ENCODE results near the gene NEURL1.
"Not testable (repeated sequence)": the region's sequence is repeated elsewhere in the genome, so short reads cannot be mapped to it uniquely, and the experiment has no call there.

NEURL1 gene

DNA sequence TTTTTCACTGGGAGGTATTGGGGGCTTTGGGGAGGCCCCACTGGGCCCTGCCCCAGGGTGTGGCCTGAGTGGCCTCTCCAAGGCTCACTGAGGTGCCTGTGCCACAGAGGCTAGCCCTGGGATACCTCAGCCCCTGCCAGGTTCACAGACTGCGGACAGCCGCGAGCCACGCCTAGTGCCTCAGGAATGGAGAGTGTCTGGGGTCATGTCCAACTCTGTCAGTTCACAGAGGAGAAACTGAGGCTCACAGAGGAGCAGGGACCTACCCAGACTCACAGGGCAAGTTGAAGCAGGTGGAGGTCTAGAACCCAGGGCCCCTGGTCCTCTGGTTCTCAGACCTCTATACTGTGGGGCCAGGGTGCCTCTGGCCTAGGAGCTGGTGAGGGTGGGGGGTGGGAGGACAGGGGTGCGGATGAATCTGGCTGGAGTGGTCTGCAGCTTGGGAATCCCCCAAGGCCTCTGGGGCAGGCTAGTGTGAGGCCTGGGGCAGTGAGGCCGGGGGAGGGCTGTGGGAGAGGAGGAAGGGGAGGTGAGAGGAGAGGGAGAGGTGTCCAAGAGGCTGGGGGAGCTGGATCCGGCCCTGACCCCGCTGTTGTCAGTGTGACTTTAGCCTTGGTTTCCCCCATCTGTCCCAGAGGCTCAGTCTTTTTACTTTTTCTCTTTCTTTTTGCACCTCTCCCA lies 20.0 kb downstream of the NEURL1 start:
- TF ChIP-seq, protein P1, sequence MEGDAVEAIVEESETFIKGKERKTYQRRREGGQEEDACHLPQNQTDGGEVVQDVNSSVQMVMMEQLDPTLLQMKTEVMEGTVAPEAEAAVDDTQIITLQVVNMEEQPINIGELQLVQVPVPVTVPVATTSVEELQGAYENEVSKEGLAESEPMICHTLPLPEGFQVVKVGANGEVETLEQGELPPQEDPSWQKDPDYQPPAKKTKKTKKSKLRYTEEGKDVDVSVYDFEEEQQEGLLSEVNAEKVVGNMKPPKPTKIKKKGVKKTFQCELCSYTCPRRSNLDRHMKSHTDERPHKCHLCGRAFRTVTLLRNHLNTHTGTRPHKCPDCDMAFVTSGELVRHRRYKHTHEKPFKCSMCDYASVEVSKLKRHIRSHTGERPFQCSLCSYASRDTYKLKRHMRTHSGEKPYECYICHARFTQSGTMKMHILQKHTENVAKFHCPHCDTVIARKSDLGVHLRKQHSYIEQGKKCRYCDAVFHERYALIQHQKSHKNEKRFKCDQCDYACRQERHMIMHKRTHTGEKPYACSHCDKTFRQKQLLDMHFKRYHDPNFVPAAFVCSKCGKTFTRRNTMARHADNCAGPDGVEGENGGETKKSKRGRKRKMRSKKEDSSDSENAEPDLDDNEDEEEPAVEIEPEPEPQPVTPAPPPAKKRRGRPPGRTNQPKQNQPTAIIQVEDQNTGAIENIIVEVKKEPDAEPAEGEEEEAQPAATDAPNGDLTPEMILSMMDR (conservative IDR thresholded peaks at IDR 0.05), result no peak
- H3K27ac ChIP-seq, result peak overlapping the region; percentile 49; the same call in 1 of the 2 replicates

DNA sequence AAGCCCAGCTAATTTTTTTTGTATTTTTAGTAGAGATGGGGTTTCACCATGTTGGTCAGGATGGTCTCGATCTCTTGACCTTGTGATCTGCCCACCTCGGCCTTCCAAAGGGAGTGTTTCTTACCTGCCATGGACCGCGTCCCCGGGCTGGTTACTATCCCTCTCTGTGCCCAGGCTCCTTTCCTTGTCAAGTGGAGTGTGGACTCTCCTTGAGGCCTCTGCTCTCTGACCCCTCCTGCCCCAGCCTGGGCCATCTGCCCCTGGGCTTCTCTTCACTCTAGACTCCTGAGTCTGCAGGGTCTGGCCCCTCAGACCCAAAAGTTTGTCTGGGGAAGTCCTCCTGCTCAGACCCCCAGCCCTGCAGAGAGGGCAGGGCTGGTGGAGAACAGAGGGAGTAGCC lies 20.7 kb downstream of the NEURL1 start:
- TF ChIP-seq, protein P1 (conservative IDR thresholded peaks at IDR 0.05), result no peak
- no peak overlapping the region for H3K27ac ChIP-seq

DNA sequence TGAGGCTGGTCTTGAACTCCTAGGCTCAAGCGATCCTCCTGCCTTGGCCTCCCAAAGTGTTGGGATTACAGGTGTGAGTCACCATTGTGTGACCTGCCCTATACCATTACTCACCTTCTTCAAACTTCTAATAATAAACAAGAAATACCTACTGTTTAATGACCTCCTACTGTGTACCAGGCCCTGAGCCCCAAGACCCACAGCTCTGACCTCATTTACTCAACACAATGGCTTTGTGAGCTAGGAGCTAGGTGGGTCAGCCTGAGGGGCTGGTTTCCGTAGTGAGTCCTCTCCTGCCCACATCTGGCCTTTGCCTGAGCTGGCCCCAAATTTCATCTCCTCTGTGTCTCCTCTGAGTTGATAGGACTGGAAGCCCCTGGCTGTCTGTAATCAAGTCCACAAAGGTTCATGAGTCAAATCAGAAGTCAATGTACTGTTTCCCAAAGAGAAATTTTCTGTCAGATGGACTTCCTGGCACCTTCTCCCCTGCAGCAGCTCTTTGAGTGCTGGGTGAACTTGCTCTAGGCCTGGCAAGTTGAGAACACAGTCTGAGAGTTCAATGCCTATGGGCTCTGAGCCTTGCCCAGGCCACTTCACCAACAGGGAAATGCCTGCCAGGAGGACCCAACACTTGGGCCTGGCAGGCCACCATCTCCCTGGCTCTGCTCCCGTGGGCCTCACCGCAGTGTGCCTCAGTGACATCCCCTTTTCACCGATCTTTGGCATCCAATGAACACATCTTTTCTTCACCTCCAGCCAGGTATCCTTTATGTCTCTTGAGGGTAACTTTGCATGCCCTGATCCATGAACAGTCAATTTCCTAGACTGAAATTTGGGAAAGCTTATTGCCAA lies 24.0 kb downstream of the NEURL1 start:
- H3K27ac ChIP-seq, result no peak overlapping the region
- TF ChIP-seq, protein P1 (conservative IDR thresholded peaks at IDR 0.05), result no peak

DNA sequence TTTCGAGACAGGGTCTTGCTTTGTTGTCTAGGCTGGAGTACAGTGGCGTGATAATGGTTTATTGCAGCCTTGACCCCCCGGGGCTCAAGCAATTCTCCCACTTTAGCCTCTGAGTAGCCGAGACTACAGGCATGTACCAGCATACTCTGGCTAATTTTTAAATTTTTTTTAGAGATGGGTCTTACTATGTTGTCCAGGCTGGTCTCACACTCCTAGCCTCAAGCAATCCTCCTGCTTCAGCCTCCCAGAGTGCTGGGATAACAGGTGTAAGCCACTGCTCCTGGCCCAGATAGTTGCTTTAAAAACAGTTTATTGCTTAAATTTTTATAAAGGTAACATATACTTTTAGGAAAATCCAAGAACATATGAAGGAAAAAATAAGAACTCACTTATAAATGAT lies 26.3 kb downstream of the NEURL1 start:
- TF ChIP-seq, protein P1 (conservative IDR thresholded peaks at IDR 0.05), result no peak
- no peak overlapping the region for H3K27ac ChIP-seq

DNA sequence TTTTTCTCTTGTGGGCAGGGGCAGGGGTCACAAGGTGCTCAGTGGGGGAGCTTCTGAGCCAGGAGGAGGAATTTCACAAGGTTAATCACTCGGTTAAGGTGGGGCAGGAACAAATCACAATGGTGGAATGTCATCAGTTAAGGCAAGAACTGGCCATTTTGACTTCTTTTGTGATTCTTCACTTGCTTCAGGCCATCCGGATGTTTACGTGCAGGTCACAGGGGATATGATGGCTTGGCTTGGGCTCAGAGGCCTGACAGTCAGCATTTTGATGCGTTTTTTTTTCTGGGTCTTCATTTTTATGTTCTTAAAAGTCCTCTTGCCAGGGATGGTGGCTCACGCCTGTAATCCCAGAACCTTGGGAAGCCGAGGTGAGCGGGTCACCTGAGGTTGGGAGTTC lies 28.5 kb downstream of the NEURL1 start:
- not testable (repeated sequence) for H3K27ac ChIP-seq

DNA sequence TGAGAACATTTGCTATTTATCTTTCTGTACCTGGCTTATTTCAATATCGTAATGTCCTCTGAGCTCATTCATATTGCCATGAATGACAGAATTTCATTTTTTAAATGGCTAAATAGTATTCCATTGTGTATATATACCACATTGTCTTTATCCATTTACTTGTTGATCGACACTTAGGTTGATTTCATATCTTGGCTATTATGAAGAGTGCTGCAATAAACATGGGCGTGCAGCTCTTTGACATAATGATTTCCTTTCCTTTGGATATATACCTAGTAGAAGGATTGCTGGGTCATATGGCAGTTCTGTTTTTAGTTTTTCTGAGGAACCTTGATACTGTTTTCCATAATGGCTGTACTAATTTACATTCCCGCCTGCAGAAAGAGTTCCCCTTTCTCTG lies 30.2 kb downstream of the NEURL1 start:
- H3K27ac ChIP-seq, result no peak overlapping the region
- TF ChIP-seq, protein P1 (conservative IDR thresholded peaks at IDR 0.05), result no peak

DNA sequence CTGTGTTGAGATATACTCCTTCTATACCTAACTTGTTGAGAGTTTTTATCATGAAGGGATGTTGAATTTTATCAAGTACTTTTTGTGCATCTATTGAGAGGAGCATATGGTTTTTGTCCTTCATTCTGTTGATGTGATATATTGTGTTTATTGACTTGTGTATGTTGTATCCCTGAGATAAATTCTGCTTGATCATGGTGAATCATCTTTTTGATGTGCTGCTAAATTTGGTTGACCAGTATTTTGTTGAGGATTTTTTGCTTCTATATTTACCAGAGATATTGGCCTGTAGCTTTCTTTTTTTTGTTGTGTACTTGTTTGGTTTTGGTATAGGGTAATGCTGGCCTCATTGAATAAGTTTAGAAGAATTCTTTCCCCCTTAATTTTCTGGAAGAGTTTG lies 32.4 kb downstream of the NEURL1 start:
- no peak overlapping the region for H3K27ac ChIP-seq

DNA sequence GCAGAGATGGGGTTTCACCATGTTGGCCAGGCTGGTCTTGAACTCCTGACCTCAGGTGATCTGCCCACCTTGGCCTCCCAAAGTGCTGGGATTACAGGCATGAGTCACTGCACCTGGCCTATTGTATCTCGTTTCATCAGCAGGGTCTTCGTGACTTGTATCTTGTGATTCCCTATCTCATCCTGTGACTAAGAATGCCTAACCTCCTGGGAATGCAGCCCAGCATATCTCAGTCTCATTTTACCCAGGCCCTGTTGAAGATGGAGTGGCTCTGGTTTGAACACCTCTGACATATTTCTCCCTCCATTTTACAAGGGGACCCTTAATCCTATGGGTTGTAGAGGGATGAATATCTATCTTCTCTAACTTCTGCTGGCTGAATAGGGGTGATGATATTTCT lies 34.0 kb downstream of the NEURL1 start:
- H3K27ac ChIP-seq, result not testable (repeated sequence)

More for the DNA sequence above, 32.4 kb downstream of the NEURL1 start:
- TF ChIP-seq, protein P1 (conservative IDR thresholded peaks at IDR 0.05), result no peak

Measured in VCaP (cell line).